ENCODE data around the gene APOE. TPM values are rescaled to one million over a fixed set of nuclear protein-coding genes. Genes with fewer than 3 reads are reported as not detected.
A peak's percentile ranks its signal among the peaks of the same experiment; 100 is the strongest.

The APOE gene
- total and polyA plus RNA-seq, 9 of the 15 experiments (the other 6 are each of a cell fraction or from before 2014, with no cell fraction given): 0.14 to 180 (median 58.1) TPM; not detected in 1

DNA sequence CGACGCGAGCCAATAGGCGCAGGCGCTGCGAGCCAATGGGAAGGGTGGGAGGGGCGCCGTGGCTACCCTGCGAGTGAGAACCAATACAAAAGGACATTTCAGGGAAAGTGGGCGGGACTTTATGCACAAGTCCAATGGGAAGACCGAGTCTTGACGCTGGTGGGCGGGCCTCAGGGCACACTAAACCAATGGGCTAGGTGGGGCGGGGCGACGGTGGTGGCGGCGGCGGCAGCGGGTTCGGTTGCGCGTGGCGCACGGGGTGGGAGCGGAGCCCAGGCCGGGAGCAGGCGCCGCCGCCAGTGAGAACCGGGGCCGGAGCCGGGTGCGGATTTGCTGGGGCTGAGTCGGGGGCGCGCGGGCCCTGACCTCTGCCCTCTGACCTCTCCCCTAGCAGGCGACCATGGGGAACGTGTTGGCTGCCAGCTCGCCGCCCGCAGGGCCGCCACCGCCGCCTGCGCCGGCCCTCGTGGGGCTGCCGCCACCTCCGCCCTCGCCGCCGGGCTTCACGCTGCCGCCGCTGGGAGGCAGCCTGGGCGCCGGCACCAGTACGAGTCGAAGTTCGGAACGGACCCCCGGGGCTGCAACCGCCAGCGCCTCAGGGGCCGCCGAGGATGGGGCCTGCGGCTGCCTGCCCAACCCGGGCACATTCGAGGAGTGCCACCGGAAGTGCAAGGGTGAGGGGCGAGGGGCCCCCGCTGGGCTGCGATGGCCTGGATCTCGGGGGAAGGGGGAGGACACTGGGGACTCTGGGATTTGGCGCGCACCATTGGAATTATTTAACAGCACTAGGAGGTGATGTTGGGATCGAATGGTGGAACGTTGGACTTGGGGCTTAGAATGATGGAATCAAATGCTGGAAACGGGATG is 14.3 kb upstream of the APOE start, which contains the start of gene TOMM40 (continued):
- no peak for TF ChIP-seq ZSCAN29 (IDR thresholded peaks at IDR 0.05)
- TF ChIP-seq POLR2A (conservative IDR thresholded peaks at IDR 0.05): peak; percentile 67
- no peak for TF ChIP-seq PHTF2 (CRISPR knock-in tag; IDR thresholded peaks at IDR 0.05)
- peak; percentile 51 for TF ChIP-seq TBP (optimal IDR thresholded peaks at IDR 0.05; ENCODE audit: low read depth, low read length)
- TF ChIP-seq, protein P1, sequence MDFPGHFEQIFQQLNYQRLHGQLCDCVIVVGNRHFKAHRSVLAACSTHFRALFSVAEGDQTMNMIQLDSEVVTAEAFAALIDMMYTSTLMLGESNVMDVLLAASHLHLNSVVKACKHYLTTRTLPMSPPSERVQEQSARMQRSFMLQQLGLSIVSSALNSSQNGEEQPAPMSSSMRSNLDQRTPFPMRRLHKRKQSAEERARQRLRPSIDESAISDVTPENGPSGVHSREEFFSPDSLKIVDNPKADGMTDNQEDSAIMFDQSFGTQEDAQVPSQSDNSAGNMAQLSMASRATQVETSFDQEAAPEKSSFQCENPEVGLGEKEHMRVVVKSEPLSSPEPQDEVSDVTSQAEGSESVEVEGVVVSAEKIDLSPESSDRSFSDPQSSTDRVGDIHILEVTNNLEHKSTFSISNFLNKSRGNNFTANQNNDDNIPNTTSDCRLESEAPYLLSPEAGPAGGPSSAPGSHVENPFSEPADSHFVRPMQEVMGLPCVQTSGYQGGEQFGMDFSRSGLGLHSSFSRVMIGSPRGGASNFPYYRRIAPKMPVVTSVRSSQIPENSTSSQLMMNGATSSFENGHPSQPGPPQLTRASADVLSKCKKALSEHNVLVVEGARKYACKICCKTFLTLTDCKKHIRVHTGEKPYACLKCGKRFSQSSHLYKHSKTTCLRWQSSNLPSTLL (IDR thresholded peaks at IDR 0.05): no peak
- TF ChIP-seq, protein P2, sequence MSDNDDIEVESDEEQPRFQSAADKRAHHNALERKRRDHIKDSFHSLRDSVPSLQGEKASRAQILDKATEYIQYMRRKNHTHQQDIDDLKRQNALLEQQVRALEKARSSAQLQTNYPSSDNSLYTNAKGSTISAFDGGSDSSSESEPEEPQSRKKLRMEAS (CRISPR knock-in tag; IDR thresholded peaks at IDR 0.05): peak; percentile 48; the same call in 1 of the 2 replicates
- TF ChIP-seq MTF1 (CRISPR knock-in tag; IDR thresholded peaks at IDR 0.05; ENCODE audit: borderline replicate concordance): no peak
- peak; percentile 58 for TF ChIP-seq PCBP1 (IDR thresholded peaks at IDR 0.05; ENCODE audit: low read depth, low read length, poor library complexity, severe bottlenecking)
- TF ChIP-seq, protein P3, sequence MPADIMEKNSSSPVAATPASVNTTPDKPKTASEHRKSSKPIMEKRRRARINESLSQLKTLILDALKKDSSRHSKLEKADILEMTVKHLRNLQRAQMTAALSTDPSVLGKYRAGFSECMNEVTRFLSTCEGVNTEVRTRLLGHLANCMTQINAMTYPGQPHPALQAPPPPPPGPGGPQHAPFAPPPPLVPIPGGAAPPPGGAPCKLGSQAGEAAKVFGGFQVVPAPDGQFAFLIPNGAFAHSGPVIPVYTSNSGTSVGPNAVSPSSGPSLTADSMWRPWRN (IDR thresholded peaks at IDR 0.05; ENCODE audit: low read depth): no peak
- TF ChIP-seq, protein P4, sequence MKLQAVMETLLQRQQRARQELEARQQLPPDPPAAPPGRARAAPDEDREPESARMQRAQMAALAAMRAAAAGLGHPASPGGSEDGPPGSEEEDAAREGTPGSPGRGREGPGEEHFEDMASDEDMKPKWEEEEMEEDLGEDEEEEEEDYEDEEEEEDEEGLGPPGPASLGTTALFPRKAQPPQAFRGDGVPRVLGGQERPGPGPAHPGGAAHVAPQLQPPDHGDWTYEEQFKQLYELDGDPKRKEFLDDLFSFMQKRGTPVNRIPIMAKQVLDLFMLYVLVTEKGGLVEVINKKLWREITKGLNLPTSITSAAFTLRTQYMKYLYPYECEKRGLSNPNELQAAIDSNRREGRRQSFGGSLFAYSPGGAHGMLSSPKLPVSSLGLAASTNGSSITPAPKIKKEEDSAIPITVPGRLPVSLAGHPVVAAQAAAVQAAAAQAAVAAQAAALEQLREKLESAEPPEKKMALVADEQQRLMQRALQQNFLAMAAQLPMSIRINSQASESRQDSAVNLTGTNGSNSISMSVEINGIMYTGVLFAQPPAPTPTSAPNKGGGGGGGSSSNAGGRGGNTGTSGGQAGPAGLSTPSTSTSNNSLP (IDR thresholded peaks at IDR 0.05; ENCODE audit: borderline replicate concordance, low read depth, low read length): peak; percentile 78; the same call in 1 of the 2 replicates
- no peak for TF ChIP-seq ZNF184 (CRISPR knock-in tag; IDR thresholded peaks at IDR 0.05)
- peak; percentile 98 for TF ChIP-seq NEUROD1 (IDR thresholded peaks at IDR 0.05; ENCODE audit: borderline replicate concordance, low read depth, low read length, partially characterized antibody)
- TF ChIP-seq, protein P5, sequence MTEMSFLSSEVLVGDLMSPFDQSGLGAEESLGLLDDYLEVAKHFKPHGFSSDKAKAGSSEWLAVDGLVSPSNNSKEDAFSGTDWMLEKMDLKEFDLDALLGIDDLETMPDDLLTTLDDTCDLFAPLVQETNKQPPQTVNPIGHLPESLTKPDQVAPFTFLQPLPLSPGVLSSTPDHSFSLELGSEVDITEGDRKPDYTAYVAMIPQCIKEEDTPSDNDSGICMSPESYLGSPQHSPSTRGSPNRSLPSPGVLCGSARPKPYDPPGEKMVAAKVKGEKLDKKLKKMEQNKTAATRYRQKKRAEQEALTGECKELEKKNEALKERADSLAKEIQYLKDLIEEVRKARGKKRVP (CRISPR knock-in tag; IDR thresholded peaks at IDR 0.05): no peak
